HG03280 (cell line): ENCODE measurements around the gene ST8SIA3.

Experiments used
- ATAC-seq: cut with Tn5 transposase; IDR thresholded peaks from one replicate; pipeline ENCODE4 v1.9.1; 2021; ENCODE audit warnings: mild to moderate bottlenecking, moderate library complexity; ENCODE audit not compliant: unreplicated experiment

Gene ST8SIA3

GRCh38 chr18:57352271-57352701 is at the start of gene ST8SIA3:
Gene ST8SIA3, plus strand, starts transcription at chr18:57352557. Its CDS starts 290 bp downstream, at chr18:57352847.
- ATAC-seq, result no peak

GRCh38 chr18:57311472-57311871 is 40.9 kb upstream of the ST8SIA3 start:
- no peak for ATAC-seq

GRCh38 chr18:57312346-57313144 is 39.8 kb upstream of the ST8SIA3 start:
- no peak for ATAC-seq

GRCh38 chr18:57320603-57321002 is 31.8 kb upstream of the ST8SIA3 start:
- no peak for ATAC-seq

GRCh38 chr18:57325491-57326166 is 26.7 kb upstream of the ST8SIA3 start:
- ATAC-seq, result no peak

GRCh38 chr18:57326718-57327323 is 25.5 kb upstream of the ST8SIA3 start:
- ATAC-seq, result no peak

GRCh38 chr18:57328665-57329064 is 23.7 kb upstream of the ST8SIA3 start:
- ATAC-seq, result no peak

GRCh38 chr18:57329856-57330255 is 22.5 kb upstream of the ST8SIA3 start:
- no peak for ATAC-seq

GRCh38 chr18:57331718-57332117 is 20.6 kb upstream of the ST8SIA3 start:
- no peak for ATAC-seq

GRCh38 chr18:57333940-57334339 is 18.4 kb upstream of the ST8SIA3 start:
- ATAC-seq, result no peak

- no peak for ATAC-seq
These were observed 18.0 kb upstream of the ST8SIA3 start for GRCh38 chr18:57334383-57334782.

GRCh38 chr18:57336343-57336742 is 16.0 kb upstream of the ST8SIA3 start:
- ATAC-seq, result no peak

- no peak for ATAC-seq
These were observed 14.5 kb upstream of the ST8SIA3 start for GRCh38 chr18:57337890-57338289.

- ATAC-seq, result no peak
These were observed 8.5 kb upstream of the ST8SIA3 start for GRCh38 chr18:57343833-57344232.

- no peak for ATAC-seq
These were observed 5.5 kb upstream of the ST8SIA3 start for GRCh38 chr18:57346876-57347275.

- no peak for ATAC-seq
These were observed 4.6 kb upstream of the ST8SIA3 start for GRCh38 chr18:57347784-57348183.

- no peak for ATAC-seq
These were observed 392 bp downstream of the ST8SIA3 start for GRCh38 chr18:57352761-57353136.

GRCh38 chr18:57353137-57353939 is 981 bp downstream of the ST8SIA3 start:
- no peak for ATAC-seq

- no peak for ATAC-seq
These were observed 1.6 kb downstream of the ST8SIA3 start for GRCh38 chr18:57353940-57354461.

GRCh38 chr18:57359433-57359832 is 7.1 kb downstream of the ST8SIA3 start:
- ATAC-seq, result no peak

- no peak for ATAC-seq
These were observed 10.4 kb downstream of the ST8SIA3 start for GRCh38 chr18:57362714-57363113.
